Esophagus squamous epithelium (tissue), 4 donors: ENCODE results near the gene AGBL2.

Source experiments
- CTCF ChIP-seq, 6 experiments: fragments of 450-650 bp in 4 of 6; fragments of 200-600 bp in 2 of 6; sonication (generic) in 2 of 6; IDR thresholded peaks; one replicate each; pipeline ENCODE4 v1.5.1; 2016 to 2019; ENCODE audit warnings: antibody characterized with exemption in 6 of 6, mild to moderate bottlenecking in 4 of 6, moderate library complexity in 4 of 6
- POLR2A ChIP-seq, 4 donors: fragments of 450-650 bp; IDR thresholded peaks; one replicate each; pipeline ENCODE4 v1.6.1; 2017; ENCODE audit warnings: antibody characterized with exemption in 4 of 4, mild to moderate bottlenecking in 4 of 4, moderate library complexity in 3 of 4

GRCh38 chr11:47649276-47649675, 65.9 kb downstream of the AGBL2 start:
- TF ChIP-seq CTCF (IDR thresholded peaks at IDR 0.05): no peak
- TF ChIP-seq POLR2A (IDR thresholded peaks at IDR 0.05): no peak
